K562 (cell line): Measurements from ENCODE around the gene FDX2. TPM values are rescaled to one million over a fixed set of nuclear protein-coding genes. Genes with fewer than 3 reads are reported as not detected.
A peak's percentile ranks its signal among the peaks of the same experiment; 100 is the strongest.

Source experiments
- ATAC-seq: fragments of 200-7000 bp; cut with Tn5 transposase; 3 replicates; pipeline ENCODE4 v1.9.1; 2020; ENCODE audit warnings: moderate library complexity
- BruUV-seq: library from RNA; stranded (reverse); fragments of 400-500 nt; replicated peaks from 2 replicates; lab custom pipeline; 2021; lab: Mats Ljungman, UMichigan
- CTCF ChIA-PET: fragments of 300-600 bp; formaldehyde crosslinking; extraction: SDS; loops from one replicate; lab custom pipeline; 2021; ENCODE audit warnings: low intra/inter-chr PET ratio; lab: Yijun Ruan, JAX
- POLR2A ChIA-PET: fragments of 300-600, 350-650 bp; sonication (Branson Sonifier 250); formaldehyde crosslinking; extraction: SDS; loops from one replicate; lab custom pipeline; 2021; ENCODE audit warnings: antibody characterized with exemption, inconsistent platforms; lab: Yijun Ruan, JAX
- DNase-seq, 4 experiments: peaks; one replicate each; pipeline versions ENCODE4 v3.0.0 to v3.0.0-alpha.2; 2011 to 2018; ENCODE audit warnings: low spot score in 3 of 4, mixed read lengths in 3 of 4; ENCODE audit errors: extremely low read depth in 1 of 4
- FAIRE-seq: peaks from 2 replicates; lab custom pipeline; 2011; peaks lifted over from hg19 to GRCh38; lab: Jason Lieb, UNC
- H2AFZ ChIP-seq: 2 replicates; pipeline ENCODE4 v1.6.0; 2011; ENCODE audit warnings: low read depth, low read length, control low read depth, inconsistent platforms
- H3K27ac ChIP-seq: fragments of 200-600 bp; 3 replicates; pipeline ENCODE4 v1.8.0; 2011; ENCODE audit warnings: low read depth, mild to moderate bottlenecking, control low read depth, inconsistent platforms, low read length, moderate library complexity, mixed read lengths; ENCODE audit errors: extremely low read depth
- H3K27me3 ChIP-seq, 2 experiments: fragments of 300-600 bp in 1 of 2; 2 replicates in 1 of 2; 3 replicates in 1 of 2; pipeline versions ENCODE4 v1.6.0 to v1.8.0; 2011; ENCODE audit warnings: inconsistent platforms in 2 of 2, low read length in 2 of 2, mild to moderate bottlenecking in 1 of 2, mixed read lengths in 1 of 2, moderate library complexity in 1 of 2; ENCODE audit not compliant: control insufficient read depth in 2 of 2, insufficient read depth in 2 of 2
- H3K36me3 ChIP-seq: fragments of 300-600 bp; 3 replicates; pipeline ENCODE4 v1.8.0; 2011; ENCODE audit warnings: mild to moderate bottlenecking, low read length, inconsistent platforms; ENCODE audit not compliant: control insufficient read depth, insufficient read depth
- H3K4me1 ChIP-seq, 2 experiments: fragments of 200-600 bp in 1 of 2; replicated peaks in 1 of 2; 2 replicates in 1 of 2; 3 replicates in 1 of 2; pipeline versions ENCODE4 v1.5.1 to v1.8.0; 2011; ENCODE audit warnings: inconsistent platforms in 2 of 2, low read length in 2 of 2, mild to moderate bottlenecking in 1 of 2, mixed read lengths in 1 of 2, moderate library complexity in 1 of 2; ENCODE audit not compliant: control insufficient read depth in 2 of 2, insufficient read depth in 2 of 2
- H3K4me2 ChIP-seq: 2 replicates; pipeline ENCODE4 v1.6.1; 2011; ENCODE audit warnings: low read length, control low read depth, inconsistent platforms, mixed read lengths; ENCODE audit not compliant: insufficient read depth
- H3K4me3 ChIP-seq: fragments of 200-600 bp; sonication (generic), shearing (Covaris generic); 2 replicates; pipeline ENCODE4 v1.5.1; 2016; ENCODE audit warnings: control low read depth, inconsistent platforms
- H3K79me2 ChIP-seq: fragments of 200-600 bp; 3 replicates; pipeline ENCODE4 v1.8.0; 2011; ENCODE audit warnings: low read length, inconsistent platforms; ENCODE audit not compliant: control insufficient read depth, insufficient read depth
- H3K9ac ChIP-seq, 2 experiments: 2 replicates each; pipeline versions ENCODE4 v1.6.0 to v1.6.1; 2011; ENCODE audit warnings: low read depth in 2 of 2, low read length in 2 of 2, control low read depth in 1 of 2, inconsistent platforms in 1 of 2, mild to moderate bottlenecking in 1 of 2, mixed read lengths in 1 of 2; ENCODE audit not compliant: insufficient read depth in 1 of 2
- H3K9me1 ChIP-seq: one replicate; pipeline ENCODE4 v1.6.0; 2011; ENCODE audit warnings: inconsistent platforms, mild to moderate bottlenecking, low read length, moderate library complexity; ENCODE audit not compliant: control insufficient read depth, insufficient read depth
- H3K9me3 ChIP-seq: replicated peaks from 2 replicates; pipeline ENCODE4 v1.5.1; 2011; ENCODE audit warnings: low read depth, low read length, inconsistent platforms; ENCODE audit not compliant: control insufficient read depth, insufficient read depth
- H4K20me1 ChIP-seq: replicated peaks from 2 replicates; pipeline ENCODE4 v1.6.1; 2011; ENCODE audit warnings: low read length, inconsistent platforms, mixed read lengths; ENCODE audit not compliant: control insufficient read depth, insufficient read depth
- FIP1L1 ChIP-seq: fragments of 200-400 bp; formaldehyde crosslinking; IDR thresholded peaks from 2 replicates; pipeline ENCODE4 v1.6.1; 2018; ENCODE audit warnings: mild to moderate bottlenecking, low read depth, low read length; ENCODE audit not compliant: poor library complexity, severe bottlenecking
- LARP7 ChIP-seq: fragments of 450-650 bp; IDR thresholded peaks from 2 replicates; pipeline ENCODE4 v1.6.1; 2016
- NFIC ChIP-seq: fragments of 450-650 bp; IDR thresholded peaks from 2 replicates; pipeline ENCODE4 v1.6.1; 2017; ENCODE audit warnings: mild to moderate bottlenecking, inconsistent platforms
- POLR2A ChIP-seq: fragments of 450-650 bp; conservative IDR thresholded peaks from 2 replicates; pipeline ENCODE4 v1.6.1; 2016
- POLR2G ChIP-seq: fragments of 200-400 bp; formaldehyde crosslinking; IDR thresholded peaks from 2 replicates; pipeline ENCODE4 v1.6.1; 2017; ENCODE audit warnings: low read depth, mild to moderate bottlenecking, antibody characterized with exemption, low read length, moderate library complexity
- PRMT5 ChIP-seq: sonication (generic); formaldehyde crosslinking; IDR thresholded peaks from 2 replicates; pipeline ENCODE4 v1.5.0; 2020; ENCODE audit warnings: missing genetic modification reagents
- RBFOX2 ChIP-seq: fragments of 200-400 bp; formaldehyde crosslinking; IDR thresholded peaks from 2 replicates; pipeline ENCODE4 v1.6.1; 2017; ENCODE audit warnings: low read depth, mild to moderate bottlenecking, low read length, moderate library complexity
- RBM22 ChIP-seq: fragments of 200-400 bp; formaldehyde crosslinking; IDR thresholded peaks from 2 replicates; pipeline ENCODE4 v1.6.1; 2018; ENCODE audit warnings: low read length, low read depth; ENCODE audit not compliant: poor library complexity, severe bottlenecking
- TBP ChIP-seq: optimal IDR thresholded peaks from 2 replicates; pipeline ENCODE3; 2011; ENCODE audit warnings: low read depth, low read length, improper control_type of control experiment
- ZNF695 ChIP-seq: fragments of 450-650 bp; formaldehyde crosslinking; IDR thresholded peaks from 2 replicates; pipeline ENCODE4 v1.4.0; 2020; ENCODE audit warnings: mild to moderate bottlenecking, moderate library complexity
- WGBS: fragments of 100-300 bp; shearing (Covaris generic); methylation state at CpG from one replicate; pipeline ENCODE4 v1.1.6; 2016; ENCODE audit warnings: low coverage, mixed read lengths; ENCODE audit not compliant: insufficient coverage; ENCODE audit errors: missing lambda C conversion rate; 5-methylcytosine and 5-hydroxymethylcytosine counted together
- in situ Hi-C: fragments of 300-500 bp; cut with MboI; formaldehyde crosslinking; loops from 4 replicates; pipeline ENCODE4 v1.15.0; 2018; ENCODE audit warnings: inconsistent platforms, mixed read lengths
- intact Hi-C: fragments of 100-400 bp; cut with micrococcal nuclease; formaldehyde crosslinking; loops from 2 replicates; pipeline ENCODE4 v1.14.2; 2022
- polyA plus RNA-seq, 8 experiments: library from polyadenylated mRNA; depleted of rRNA in 4 of 8; stranded (reverse) in 5 of 8; unstranded in 3 of 8; fragments of >200 nt; fragmentation: Nextera tagmentation in 2 of 8; fragmentation: Illumina TruSeq in 1 of 8; extraction: Ambion mirVana in 2 of 8; extraction: Trizol in 1 of 8; gene quantifications; 2 replicates each; pipeline versions ENCODE4 v1.2.1 to v1.2.3, GENCODE V29; 2011 to 2014; ENCODE audit warnings: inconsistent platforms in 1 of 8, missing spikeins in 1 of 8
- total RNA-seq, 7 experiments: library from RNA; depleted of rRNA in 6 of 7; stranded (reverse); fragments of >200 nt in 6 of 7; fragmentation: Illumina TruSeq in 2 of 7; extraction: Trizol in 2 of 7; gene quantifications; 2 replicates each; pipeline versions ENCODE4 v1.2.1 to v1.2.3, GENCODE V29; 2011 to 2021; ENCODE audit warnings: low replicate concordance in 1 of 7
- TF ChIP-seq, protein P1 (sequence below): fragments of 250-450 bp; sonication (Bioruptor Pico); IDR thresholded peaks from 2 replicates; pipeline ENCODE4 v1.9.0; 2021; ENCODE audit warnings: mild to moderate bottlenecking, inconsistent platforms
- TF ChIP-seq, protein P2 (sequence below): sonication (generic); formaldehyde crosslinking; IDR thresholded peaks from 2 replicates; pipeline ENCODE4 v1.8.1; 2023; ENCODE audit warnings: mild to moderate bottlenecking, missing genetic modification reagents
- TF ChIP-seq, protein P3 (sequence below), 2 experiments: fragments of 450-650 bp in 1 of 2; sonication (generic) in 1 of 2; formaldehyde crosslinking in 1 of 2; IDR thresholded peaks in 1 of 2; conservative IDR thresholded peaks in 1 of 2; 2 replicates each; pipeline versions ENCODE4 v1.6.1 to v1.8.1; 2016 to 2023; ENCODE audit warnings: mild to moderate bottlenecking in 2 of 2, moderate library complexity in 2 of 2, inconsistent platforms in 1 of 2, missing genetic modification reagents in 1 of 2

FDX2 gene
- total and polyA plus RNA-seq, 9 of the 15 experiments (the other 6 are each of a cell fraction or from before 2014, with no cell fraction given) = 2.5 to 49.8 (median 29.7) TPM

DNA sequence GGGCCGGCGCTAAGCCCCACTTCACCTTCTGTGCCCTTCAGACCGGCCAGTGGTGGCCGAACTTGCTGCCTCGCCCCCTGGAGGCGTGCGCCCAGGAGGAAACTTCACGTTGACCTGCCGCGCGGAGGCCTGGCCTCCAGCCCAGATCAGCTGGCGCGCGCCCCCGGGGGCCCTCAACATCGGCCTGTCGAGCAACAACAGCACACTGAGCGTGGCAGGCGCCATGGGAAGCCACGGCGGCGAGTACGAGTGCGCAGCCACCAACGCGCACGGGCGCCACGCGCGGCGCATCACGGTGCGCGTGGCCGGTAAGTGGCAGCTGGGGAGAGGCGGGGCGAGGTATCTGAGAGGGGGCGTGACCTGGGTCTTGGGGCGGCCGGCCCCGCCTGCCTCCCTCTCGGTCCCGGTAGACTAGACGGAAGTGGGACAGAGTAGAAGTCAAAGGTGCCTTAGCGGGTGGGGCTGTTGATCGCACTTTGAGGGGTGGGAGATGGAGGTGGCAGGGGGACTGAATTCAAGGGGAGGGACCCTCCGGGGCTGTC is 20.4 kb downstream of the FDX2 start:
- Histone ChIP-seq H3K4me2 (no peak overlapping the region), H3K9me1 (no peaks in the 10 kb centered on the region), H3K27ac (no peak overlapping the region), H3K4me3 (no peak overlapping the region), H3K79me2 (peaks cover 55% of the 10 kb centered on the region), H3K9me3 (peaks cover 2% of the 10 kb centered on the region; the same call in 1 of the 2 replicates), H3K36me3 (peaks cover 40% of the 10 kb centered on the region; the same call in 2 of the 3 replicates), H3K4me1 (peaks cover 21 to 74% of the 10 kb centered on the region in 2 experiments; a peak in 4 of 5 replicates), H3K9ac (peak overlapping the region in 1 of 2 experiments; percentile 2; a peak in 1 of 4 replicates), H3K27me3 (no peaks in the 10 kb centered on the region), H4K20me1 (no peaks in the 10 kb centered on the region; the same call in 1 of the 2 replicates), H2AFZ (no peak overlapping the region)
- in situ Hi-C loops (no loop called here), intact Hi-C loops (no loop called here)
- ChIA-PET CTCF (no interaction called here), POLR2A (interaction anchor here (0.7 to 0.8 kb wide), 2 partner anchors 10 to 106 kb away, joined by 3 to 4 read pairs; no protein-coding TSS in a partner anchor)
- FAIRE-seq (no peak), DNase-seq (peak in 2 of 4 experiments; percentile 39 to 42), ATAC-seq (no peak)
- no TSS peak for BruUV-seq
- TF ChIP-seq ZNF695 (CRISPR knock-in tag) = no peak
- TF ChIP-seq FIP1L1 = peak; percentile 61
- peak; percentile 72 for TF ChIP-seq POLR2G
- TF ChIP-seq, protein P1, sequence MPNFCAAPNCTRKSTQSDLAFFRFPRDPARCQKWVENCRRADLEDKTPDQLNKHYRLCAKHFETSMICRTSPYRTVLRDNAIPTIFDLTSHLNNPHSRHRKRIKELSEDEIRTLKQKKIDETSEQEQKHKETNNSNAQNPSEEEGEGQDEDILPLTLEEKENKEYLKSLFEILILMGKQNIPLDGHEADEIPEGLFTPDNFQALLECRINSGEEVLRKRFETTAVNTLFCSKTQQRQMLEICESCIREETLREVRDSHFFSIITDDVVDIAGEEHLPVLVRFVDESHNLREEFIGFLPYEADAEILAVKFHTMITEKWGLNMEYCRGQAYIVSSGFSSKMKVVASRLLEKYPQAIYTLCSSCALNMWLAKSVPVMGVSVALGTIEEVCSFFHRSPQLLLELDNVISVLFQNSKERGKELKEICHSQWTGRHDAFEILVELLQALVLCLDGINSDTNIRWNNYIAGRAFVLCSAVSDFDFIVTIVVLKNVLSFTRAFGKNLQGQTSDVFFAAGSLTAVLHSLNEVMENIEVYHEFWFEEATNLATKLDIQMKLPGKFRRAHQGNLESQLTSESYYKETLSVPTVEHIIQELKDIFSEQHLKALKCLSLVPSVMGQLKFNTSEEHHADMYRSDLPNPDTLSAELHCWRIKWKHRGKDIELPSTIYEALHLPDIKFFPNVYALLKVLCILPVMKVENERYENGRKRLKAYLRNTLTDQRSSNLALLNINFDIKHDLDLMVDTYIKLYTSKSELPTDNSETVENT = peak; percentile 22; the same call in 1 of the 2 replicates
- TF ChIP-seq, protein P2, sequence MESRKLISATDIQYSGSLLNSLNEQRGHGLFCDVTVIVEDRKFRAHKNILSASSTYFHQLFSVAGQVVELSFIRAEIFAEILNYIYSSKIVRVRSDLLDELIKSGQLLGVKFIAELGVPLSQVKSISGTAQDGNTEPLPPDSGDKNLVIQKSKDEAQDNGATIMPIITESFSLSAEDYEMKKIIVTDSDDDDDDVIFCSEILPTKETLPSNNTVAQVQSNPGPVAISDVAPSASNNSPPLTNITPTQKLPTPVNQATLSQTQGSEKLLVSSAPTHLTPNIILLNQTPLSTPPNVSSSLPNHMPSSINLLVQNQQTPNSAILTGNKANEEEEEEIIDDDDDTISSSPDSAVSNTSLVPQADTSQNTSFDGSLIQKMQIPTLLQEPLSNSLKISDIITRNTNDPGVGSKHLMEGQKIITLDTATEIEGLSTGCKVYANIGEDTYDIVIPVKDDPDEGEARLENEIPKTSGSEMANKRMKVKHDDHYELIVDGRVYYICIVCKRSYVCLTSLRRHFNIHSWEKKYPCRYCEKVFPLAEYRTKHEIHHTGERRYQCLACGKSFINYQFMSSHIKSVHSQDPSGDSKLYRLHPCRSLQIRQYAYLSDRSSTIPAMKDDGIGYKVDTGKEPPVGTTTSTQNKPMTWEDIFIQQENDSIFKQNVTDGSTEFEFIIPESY (CRISPR knock-in tag) = peak; percentile 100
- TF ChIP-seq, protein P3, sequence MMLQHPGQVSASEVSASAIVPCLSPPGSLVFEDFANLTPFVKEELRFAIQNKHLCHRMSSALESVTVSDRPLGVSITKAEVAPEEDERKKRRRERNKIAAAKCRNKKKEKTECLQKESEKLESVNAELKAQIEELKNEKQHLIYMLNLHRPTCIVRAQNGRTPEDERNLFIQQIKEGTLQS (IDR thresholded peaks at IDR 0.05) = 0 out of 2 replicates have a peak, but pooled peaks have one; percentile 22
- TF ChIP-seq, protein P3 (CRISPR knock-in tag; conservative IDR thresholded peaks at IDR 0.05) = no peak
- TF ChIP-seq RBFOX2 = peak; percentile 61
- no peak for TF ChIP-seq TBP
- TF ChIP-seq RBM22 = peak; percentile 67
- no peak for TF ChIP-seq LARP7
- TF ChIP-seq PRMT5 (CRISPR knock-in tag) = no peak
- TF ChIP-seq POLR2A = 0 out of 2 replicates have a peak, but pooled peaks have one; percentile 11
- TF ChIP-seq NFIC = peak; percentile 40; the same call in 1 of the 2 replicates
- WGBS = 96% methylated on average over 20 of the region's 48 CpGs
